Esophagus squamous epithelium (tissue), 4 donors: ENCODE data around the gene MYO18A.

Experiments used
- POLR2A ChIP-seq, 4 donors: fragments of 450-650 bp; IDR thresholded peaks; one replicate each; pipeline ENCODE4 v1.6.1; 2017; ENCODE audit warnings: antibody characterized with exemption in 4 of 4, mild to moderate bottlenecking in 4 of 4, moderate library complexity in 3 of 4
- TF ChIP-seq, protein P1 (sequence below), 6 experiments: fragments of 450-650 bp in 4 of 6; fragments of 200-600 bp in 2 of 6; sonication (generic) in 2 of 6; IDR thresholded peaks; one replicate each; pipeline ENCODE4 v1.5.1; 2016 to 2019; ENCODE audit warnings: antibody characterized with exemption in 6 of 6, mild to moderate bottlenecking in 4 of 6, moderate library complexity in 4 of 6

GRCh38 chr17:29197516-29198272 is 17.5 kb upstream of the MYO18A start:
- TF ChIP-seq, protein P1, sequence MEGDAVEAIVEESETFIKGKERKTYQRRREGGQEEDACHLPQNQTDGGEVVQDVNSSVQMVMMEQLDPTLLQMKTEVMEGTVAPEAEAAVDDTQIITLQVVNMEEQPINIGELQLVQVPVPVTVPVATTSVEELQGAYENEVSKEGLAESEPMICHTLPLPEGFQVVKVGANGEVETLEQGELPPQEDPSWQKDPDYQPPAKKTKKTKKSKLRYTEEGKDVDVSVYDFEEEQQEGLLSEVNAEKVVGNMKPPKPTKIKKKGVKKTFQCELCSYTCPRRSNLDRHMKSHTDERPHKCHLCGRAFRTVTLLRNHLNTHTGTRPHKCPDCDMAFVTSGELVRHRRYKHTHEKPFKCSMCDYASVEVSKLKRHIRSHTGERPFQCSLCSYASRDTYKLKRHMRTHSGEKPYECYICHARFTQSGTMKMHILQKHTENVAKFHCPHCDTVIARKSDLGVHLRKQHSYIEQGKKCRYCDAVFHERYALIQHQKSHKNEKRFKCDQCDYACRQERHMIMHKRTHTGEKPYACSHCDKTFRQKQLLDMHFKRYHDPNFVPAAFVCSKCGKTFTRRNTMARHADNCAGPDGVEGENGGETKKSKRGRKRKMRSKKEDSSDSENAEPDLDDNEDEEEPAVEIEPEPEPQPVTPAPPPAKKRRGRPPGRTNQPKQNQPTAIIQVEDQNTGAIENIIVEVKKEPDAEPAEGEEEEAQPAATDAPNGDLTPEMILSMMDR (IDR thresholded peaks at IDR 0.05): no peak
- TF ChIP-seq POLR2A (IDR thresholded peaks at IDR 0.05): no peak
